HEK293 (cell line): ENCODE results near the gene ENO3.

Experiments
- CTCF ChIA-PET: fragments of 350-600 bp; formaldehyde crosslinking; extraction: SDS; loops from one replicate; lab custom pipeline; 2021; ENCODE audit warnings: antibody characterized with exemption; lab: Yijun Ruan, JAX
- POLR2A ChIA-PET: fragments of 300-600 bp; formaldehyde crosslinking; extraction: SDS; loops from one replicate; lab custom pipeline; 2020; ENCODE audit warnings: antibody characterized with exemption, inconsistent platforms; lab: Yijun Ruan, JAX
- H3K27ac ChIP-seq: fragments of 200-500 bp; sonication (Bioruptor generic); 2 replicates; pipeline ENCODE4 v1.5.1; 2014; ENCODE audit warnings: low read depth, low read length, control low read depth, inconsistent platforms; ENCODE audit errors: extremely low read depth
- H3K36me3 ChIP-seq, 2 experiments: fragments of 200-500 bp in 1 of 2; sonication (Bioruptor generic) in 1 of 2; 1 replicate in 1 of 2; 2 replicates in 1 of 2; pipeline ENCODE4 v1.5.1; 2014 to 2017; ENCODE audit warnings: inconsistent platforms in 2 of 2, low read length in 2 of 2; ENCODE audit not compliant: control insufficient read depth in 2 of 2, insufficient read depth in 1 of 2
- H3K4me1 ChIP-seq: fragments of 200-500 bp; sonication (Bioruptor generic); 2 replicates; pipeline ENCODE4 v1.5.1; 2014; ENCODE audit warnings: mild to moderate bottlenecking, low read length, inconsistent platforms; ENCODE audit not compliant: control insufficient read depth, insufficient read depth
- H3K4me3 ChIP-seq: 2 replicates; pipeline ENCODE4 v1.5.1; 2011; ENCODE audit warnings: low read depth, mild to moderate bottlenecking, control low read depth, low read length, moderate library complexity
- H3K9me3 ChIP-seq: fragments of 200-500 bp; sonication (Bioruptor generic); 2 replicates; pipeline ENCODE4 v1.5.1; 2014; ENCODE audit warnings: low read depth, low read length, inconsistent platforms; ENCODE audit not compliant: control insufficient read depth, insufficient read depth
- BCL11B ChIP-seq: fragments of 450-650 bp; formaldehyde crosslinking; IDR thresholded peaks from 2 replicates; pipeline ENCODE4 v1.5.1; 2016; ENCODE audit warnings: low read depth, missing biosample characterization, missing genetic modification characterization
- GLI2 ChIP-seq: fragments of 450-650 bp; formaldehyde crosslinking; IDR thresholded peaks from 2 replicates; pipeline ENCODE4; 2017; ENCODE audit warnings: missing biosample characterization, missing genetic modification characterization, low read depth, borderline replicate concordance
- PATZ1 ChIP-seq: fragments of 450-650 bp; formaldehyde crosslinking; IDR thresholded peaks from 2 replicates; pipeline ENCODE4 v1.5.1; 2016; ENCODE audit warnings: missing biosample characterization, missing genetic modification characterization
- REST ChIP-seq: fragments of 450-650 bp; formaldehyde crosslinking; IDR thresholded peaks from 2 replicates; pipeline ENCODE4 v1.5.1; 2016; ENCODE audit warnings: missing biosample characterization, missing genetic modification characterization
- YY1 ChIP-seq: fragments of 450-650 bp; formaldehyde crosslinking; IDR thresholded peaks from 2 replicates; pipeline ENCODE4 v1.5.1; 2018; ENCODE audit warnings: missing biosample characterization, missing genetic modification characterization
- ZBTB17 ChIP-seq: fragments of 450-650 bp; formaldehyde crosslinking; IDR thresholded peaks from 2 replicates; pipeline ENCODE4 v1.5.1; 2016; ENCODE audit warnings: missing biosample characterization, missing genetic modification characterization
- ZBTB21 ChIP-seq: fragments of 450-650 bp; formaldehyde crosslinking; IDR thresholded peaks from 2 replicates; pipeline ENCODE4 v1.5.1; 2017; ENCODE audit warnings: missing biosample characterization, missing genetic modification characterization
- ZBTB8A ChIP-seq: fragments of 450-650 bp; formaldehyde crosslinking; IDR thresholded peaks from 2 replicates; pipeline ENCODE4 v1.5.1; 2016; ENCODE audit warnings: missing biosample characterization, missing genetic modification characterization
- ZNF121 ChIP-seq: fragments of 450-650 bp; formaldehyde crosslinking; IDR thresholded peaks from 2 replicates; pipeline ENCODE4 v1.5.1; 2016; ENCODE audit warnings: missing biosample characterization, missing genetic modification characterization
- ZNF138 ChIP-seq: fragments of 450-650 bp; formaldehyde crosslinking; IDR thresholded peaks from 2 replicates; pipeline ENCODE4 v1.5.1; 2016; ENCODE audit warnings: missing biosample characterization, missing genetic modification characterization, borderline replicate concordance
- ZNF155 ChIP-seq: fragments of 450-650 bp; formaldehyde crosslinking; IDR thresholded peaks from 2 replicates; pipeline ENCODE4 v1.5.1; 2016; ENCODE audit warnings: missing biosample characterization, missing genetic modification characterization
- ZNF202 ChIP-seq: fragments of 450-650 bp; formaldehyde crosslinking; IDR thresholded peaks from 2 replicates; pipeline ENCODE4 v1.5.1; 2016; ENCODE audit warnings: missing biosample characterization, missing genetic modification characterization, borderline replicate concordance
- ZNF248 ChIP-seq: fragments of 450-650 bp; formaldehyde crosslinking; IDR thresholded peaks from 2 replicates; pipeline ENCODE4 v1.5.1; 2017; ENCODE audit warnings: missing biosample characterization, missing genetic modification characterization
- ZNF341 ChIP-seq: fragments of 450-650 bp; formaldehyde crosslinking; IDR thresholded peaks from 2 replicates; pipeline ENCODE4; 2016; ENCODE audit warnings: low read depth, missing biosample characterization, missing genetic modification characterization
- ZNF366 ChIP-seq: fragments of 450-650 bp; formaldehyde crosslinking; conservative IDR thresholded peaks from 2 replicates; pipeline ENCODE4 v1.5.1; 2016; ENCODE audit warnings: missing biosample characterization, missing genetic modification characterization
- ZNF394 ChIP-seq: fragments of 450-650 bp; formaldehyde crosslinking; IDR thresholded peaks from 2 replicates; pipeline ENCODE4 v1.5.1; 2016; ENCODE audit warnings: missing biosample characterization, missing genetic modification characterization, mild to moderate bottlenecking, moderate library complexity, borderline replicate concordance
- ZNF398 ChIP-seq: fragments of 450-650 bp; formaldehyde crosslinking; IDR thresholded peaks from 2 replicates; pipeline ENCODE4 v1.5.1; 2017; ENCODE audit warnings: missing biosample characterization, missing genetic modification characterization
- ZNF426 ChIP-seq: fragments of 450-650 bp; formaldehyde crosslinking; IDR thresholded peaks from 2 replicates; pipeline ENCODE4 v1.5.1; 2017; ENCODE audit warnings: missing biosample characterization, missing genetic modification characterization, mild to moderate bottlenecking, inconsistent platforms, moderate library complexity
- ZNF558 ChIP-seq: fragments of 450-650 bp; formaldehyde crosslinking; IDR thresholded peaks from 2 replicates; pipeline ENCODE4 v1.5.1; 2016; ENCODE audit warnings: missing biosample characterization, missing genetic modification characterization
- ZNF580 ChIP-seq: fragments of 450-650 bp; formaldehyde crosslinking; IDR thresholded peaks from 2 replicates; pipeline ENCODE4 v1.5.1; 2016; ENCODE audit warnings: missing biosample characterization, missing genetic modification characterization
- ZNF610 ChIP-seq: fragments of 450-650 bp; formaldehyde crosslinking; IDR thresholded peaks from 2 replicates; pipeline ENCODE4 v1.5.1; 2016; ENCODE audit warnings: missing biosample characterization, missing genetic modification characterization, borderline replicate concordance
- ZNF624 ChIP-seq: fragments of 450-650 bp; formaldehyde crosslinking; IDR thresholded peaks from 2 replicates; pipeline ENCODE4 v1.5.1; 2017; ENCODE audit warnings: missing biosample characterization, missing genetic modification characterization
- ZNF626 ChIP-seq: fragments of 450-650 bp; sonication (Bioruptor Pico); formaldehyde crosslinking; IDR thresholded peaks from 2 replicates; pipeline ENCODE4 v1.5.1; 2018; ENCODE audit warnings: missing biosample characterization, missing genetic modification characterization, inconsistent platforms
- ZNF791 ChIP-seq: fragments of 450-650 bp; formaldehyde crosslinking; IDR thresholded peaks from 2 replicates; pipeline ENCODE4 v1.5.1; 2016; ENCODE audit warnings: missing biosample characterization, missing genetic modification characterization
- ZNF792 ChIP-seq: fragments of 450-650 bp; formaldehyde crosslinking; IDR thresholded peaks from 2 replicates; pipeline ENCODE4 v1.5.1; 2016; ENCODE audit warnings: missing biosample characterization, missing genetic modification characterization
- ZSCAN4 ChIP-seq: fragments of 450-650 bp; formaldehyde crosslinking; IDR thresholded peaks from 2 replicates; pipeline ENCODE4 v1.5.1; 2017; ENCODE audit warnings: missing biosample characterization, missing genetic modification characterization

ENO3 gene

GRCh38 chr17:4948166-4948930 is 2.6 kb upstream of the ENO3 start, which contains the start of gene PFN1 (continued):
- TF ChIP-seq ZBTB8A (tag by site-specific recombination) (peak; percentile 65), ZNF394 (tag by site-specific recombination) (peak; percentile 14; the same call in 1 of the 2 replicates), ZNF155 (no peak), ZNF366 (tag by site-specific recombination) (peak; percentile 99), ZNF610 (tag by site-specific recombination) (0 out of 2 replicates have a peak, but pooled peaks have one; percentile 16), YY1 (tag by site-specific recombination) (peak; percentile 89), ZNF121 (tag by site-specific recombination) (0 out of 2 replicates have a peak, but pooled peaks have one; percentile 23), BCL11B (tag by site-specific recombination) (peak; percentile 48), ZNF558 (0 out of 2 replicates have a peak, but pooled peaks have one; percentile 42)

GRCh38 chr17:4948931-4949320 is 2.0 kb upstream of the ENO3 start:
- H3K9me3 ChIP-seq = no peaks in the 10 kb centered on the region
- peak overlapping the region; percentile 99 for H3K27ac ChIP-seq
- peak overlapping the region; percentile 97 for H3K4me3 ChIP-seq
- POLR2A ChIA-PET = interaction anchor here (1.0 to 17.9 kb wide), 11 partner anchors 9 to 239 kb away, joined by 3 to 358 read pairs (median 7); partner anchors contain the start of genes CAMTA2, INCA1, KIF1C and PLD2
- peaks cover 21% of the 10 kb centered on the region for H3K4me1 ChIP-seq
- CTCF ChIA-PET = interaction anchor here (1.2 kb wide), 1 partner anchor 9 kb away, joined by 3 read pairs; the partner anchor contains the start of genes RNF167 and SLC25A11
- H3K36me3 ChIP-seq = peaks cover 16 to 34% of the 10 kb centered on the region in 2 experiments
- TF ChIP-seq ZNF580 (tag by site-specific recombination) (no peak), PATZ1 (tag by site-specific recombination) (peak; percentile 12; the same call in 1 of the 2 replicates), ZNF202 (tag by site-specific recombination) (no peak), ZBTB17 (tag by site-specific recombination) (0 out of 2 replicates have a peak, but pooled peaks have one; percentile 5), GLI2 (tag by site-specific recombination) (no peak), ZNF626 (tag by site-specific recombination) (no peak), ZNF248 (no peak), ZNF398 (tag by site-specific recombination) (no peak), ZNF426 (no peak), ZNF792 (no peak), REST (no peak), ZNF624 (no peak), ZBTB21 (tag by site-specific recombination) (no peak), ZSCAN4 (tag by site-specific recombination) (no peak), ZNF341 (peak; percentile 67), ZNF138 (tag by site-specific recombination) (no peak), ZNF791 (tag by site-specific recombination) (no peak)
